COR-L47 (cell line): ENCODE data around the gene TOM1L2.

Source experiments
- DNase-seq: peaks from one replicate; lab custom pipeline; 2025; lab: John Stamatoyannopoulos, UW

Gene TOM1L2

DNA sequence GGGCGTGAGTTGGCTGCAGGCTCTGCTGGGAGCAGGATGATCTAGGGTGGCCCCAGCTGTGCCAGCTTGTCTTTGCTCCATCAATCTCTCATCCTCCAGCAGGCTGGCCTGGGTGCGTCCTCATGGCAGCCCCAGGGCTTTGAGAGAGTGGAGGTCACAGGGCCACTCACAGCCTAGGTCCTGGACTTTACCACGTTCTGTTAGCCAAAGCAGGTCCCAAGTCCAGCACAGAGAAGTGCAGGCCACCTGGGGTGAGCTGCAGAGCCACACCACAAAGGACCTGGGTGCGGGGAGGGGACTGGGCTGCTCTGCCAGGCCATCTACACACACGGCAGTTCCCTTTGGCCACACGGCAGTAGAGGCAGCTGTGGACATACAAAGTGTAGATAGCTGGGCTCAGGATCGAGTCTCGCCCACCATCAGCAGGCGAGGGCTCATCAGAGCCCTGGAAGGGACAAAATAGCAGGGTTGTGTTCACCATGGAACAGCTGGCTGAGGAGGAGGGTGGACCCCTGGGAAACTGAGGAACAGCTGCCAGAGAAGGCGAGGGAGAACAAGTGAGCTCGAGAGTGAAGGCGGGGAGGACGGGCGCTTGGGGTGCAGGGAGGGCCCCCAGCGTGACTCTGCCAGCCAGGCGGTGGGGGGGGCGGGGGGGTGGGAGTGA, 165.5 kb downstream of the TOM1L2 start:
- no peak for DNase-seq

DNA sequence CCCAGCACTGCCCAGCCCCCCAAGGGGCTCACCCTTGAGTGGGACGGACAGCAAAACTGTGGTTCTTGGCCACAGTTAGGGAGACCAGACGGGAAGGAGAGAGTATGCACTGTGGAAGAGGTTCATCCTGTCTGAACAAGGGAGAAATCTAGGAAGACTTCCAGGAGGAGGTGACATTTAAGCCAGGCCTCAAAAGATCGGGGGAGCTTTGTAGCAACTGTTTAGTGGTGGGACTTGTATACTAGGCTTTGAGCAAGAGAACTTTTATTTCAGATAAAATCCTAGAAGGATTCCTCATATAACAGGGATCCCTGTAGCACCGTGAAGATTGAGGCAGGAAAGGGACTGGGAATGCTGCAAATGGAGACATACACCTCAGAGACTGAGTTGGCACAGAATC, 166.2 kb downstream of the TOM1L2 start:
- DNase-seq: no peak

DNA sequence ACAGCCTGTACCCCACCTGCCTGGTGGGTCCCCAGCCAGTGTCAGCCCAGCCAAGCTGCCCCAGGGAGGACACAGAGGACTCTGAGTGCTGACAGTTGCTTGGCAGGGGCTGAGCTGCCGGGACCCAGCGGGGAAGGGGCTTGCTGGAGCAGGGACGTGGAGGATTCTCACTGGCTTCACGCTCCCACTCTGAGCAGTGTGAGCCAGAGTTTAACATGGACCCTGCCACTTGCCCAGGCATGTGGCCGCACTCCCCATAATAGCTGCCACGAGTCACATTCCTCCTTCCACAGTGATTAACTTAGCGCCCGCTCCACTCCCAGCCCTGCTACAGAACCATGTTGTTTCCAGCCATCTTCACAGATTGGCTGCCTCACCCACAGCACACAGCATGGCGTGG, 166.6 kb downstream of the TOM1L2 start:
- no peak for DNase-seq

DNA sequence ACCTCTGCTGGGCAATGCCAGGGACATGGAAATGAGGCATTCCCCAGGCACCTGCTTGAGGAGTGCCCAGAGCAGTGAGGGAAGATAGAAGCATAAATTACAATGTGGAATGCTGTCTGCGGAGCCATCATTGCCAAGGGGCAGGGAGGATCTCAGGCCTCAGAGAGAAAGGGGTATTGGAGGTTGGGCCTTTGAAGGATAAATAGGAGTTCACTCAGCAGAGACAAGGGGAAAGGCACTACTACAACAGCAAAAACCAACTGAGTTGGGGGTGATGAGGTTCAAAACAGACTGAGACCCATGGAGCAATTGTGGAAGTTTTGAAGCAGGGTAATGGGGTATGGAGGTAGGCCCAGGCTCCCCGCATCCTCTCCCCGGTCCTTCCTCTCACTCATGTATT, 168.2 kb downstream of the TOM1L2 start:
- no peak for DNase-seq

DNA sequence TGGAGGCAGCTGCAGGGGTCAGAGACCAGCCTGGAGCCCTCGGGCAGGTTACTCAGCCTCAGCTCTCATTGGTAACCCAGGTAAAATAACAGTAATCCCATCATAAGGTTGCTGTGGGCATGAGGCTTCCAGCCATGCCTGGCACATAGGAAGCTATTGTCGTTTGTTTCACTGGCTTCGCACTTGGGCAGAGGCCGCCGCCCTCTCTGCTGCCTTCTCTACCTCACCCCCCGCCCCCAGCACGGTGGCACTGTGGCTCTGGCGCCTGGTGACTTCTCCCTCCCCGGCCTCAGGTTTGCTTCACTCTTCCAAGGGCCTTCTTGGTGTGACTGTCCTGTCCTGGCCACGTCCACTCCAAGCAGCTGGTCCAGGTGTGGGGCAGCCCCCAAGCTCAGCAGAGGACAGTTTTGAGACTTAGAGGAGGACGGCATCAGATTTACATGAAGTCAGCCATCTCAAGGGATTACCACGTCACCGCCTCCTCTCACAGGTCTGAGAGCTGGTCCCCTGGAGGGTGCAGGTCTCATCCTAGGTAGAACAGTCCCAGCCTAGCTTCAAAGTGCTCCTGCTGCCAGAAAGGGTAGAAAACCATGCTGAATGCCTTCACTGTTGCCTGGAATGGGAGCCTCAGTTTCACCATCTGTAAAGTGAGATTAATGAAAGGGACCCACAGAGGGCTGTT, 170.3 kb downstream of the TOM1L2 start:
- DNase-seq: no peak

DNA sequence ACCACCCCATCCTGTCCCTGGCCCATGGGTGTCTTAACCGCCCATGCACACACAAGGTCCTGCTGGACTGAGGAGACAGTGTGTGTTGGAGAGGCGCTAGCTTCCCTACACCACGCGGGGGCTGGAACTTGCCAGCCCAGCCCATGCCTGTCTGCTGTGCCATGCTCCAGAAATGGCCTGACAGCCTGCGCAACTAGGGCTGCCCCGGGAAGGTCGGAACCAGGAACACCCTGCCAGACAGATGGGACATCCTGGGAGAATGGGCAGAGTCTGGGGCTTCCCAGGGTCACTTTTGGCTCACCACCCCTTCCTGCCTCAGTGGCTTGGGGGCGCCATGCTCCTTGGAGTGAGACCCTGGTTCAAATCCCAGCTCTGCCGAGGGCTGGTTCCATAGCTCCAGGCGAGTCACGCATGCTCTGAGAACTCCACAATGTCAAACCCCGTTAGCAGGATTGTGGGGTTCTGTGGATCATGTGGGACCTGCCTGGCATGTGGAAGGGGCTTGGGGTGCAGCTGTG, 171.6 kb downstream of the TOM1L2 start:
- no peak for DNase-seq

DNA sequence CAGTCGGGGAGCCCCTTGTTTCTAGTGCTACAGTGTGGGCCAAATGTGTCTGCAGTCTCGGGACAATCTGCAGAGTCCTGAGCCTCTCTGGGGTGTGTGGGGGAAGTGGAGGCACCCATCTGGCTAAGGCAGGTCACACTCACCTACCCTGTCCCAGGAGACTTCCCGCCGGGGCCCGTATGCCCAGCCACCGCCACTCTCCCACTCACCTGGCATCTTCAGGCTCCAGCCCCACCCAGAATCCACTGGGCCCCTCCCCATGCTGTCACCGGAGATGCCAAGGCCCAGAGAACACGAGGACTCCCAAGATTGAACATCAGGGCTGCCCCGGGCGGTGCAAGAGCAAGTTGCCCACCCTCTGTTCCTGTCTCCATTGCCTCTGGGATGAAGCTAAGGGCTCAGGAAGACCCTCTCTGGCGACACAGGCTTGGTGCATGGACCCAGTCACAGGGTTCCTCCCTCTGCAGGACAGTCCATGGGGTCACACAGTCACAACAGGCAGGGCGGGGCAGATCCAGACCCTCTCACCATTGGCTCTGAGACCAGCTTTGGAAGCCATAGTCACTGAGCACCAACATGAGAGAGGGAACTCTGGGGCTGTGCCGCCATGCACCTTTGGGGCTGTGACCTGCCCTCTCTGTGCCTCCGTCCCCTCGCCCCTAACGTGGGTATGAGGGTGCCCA, 173.5 kb downstream of the TOM1L2 start:
- DNase-seq: no peak

DNA sequence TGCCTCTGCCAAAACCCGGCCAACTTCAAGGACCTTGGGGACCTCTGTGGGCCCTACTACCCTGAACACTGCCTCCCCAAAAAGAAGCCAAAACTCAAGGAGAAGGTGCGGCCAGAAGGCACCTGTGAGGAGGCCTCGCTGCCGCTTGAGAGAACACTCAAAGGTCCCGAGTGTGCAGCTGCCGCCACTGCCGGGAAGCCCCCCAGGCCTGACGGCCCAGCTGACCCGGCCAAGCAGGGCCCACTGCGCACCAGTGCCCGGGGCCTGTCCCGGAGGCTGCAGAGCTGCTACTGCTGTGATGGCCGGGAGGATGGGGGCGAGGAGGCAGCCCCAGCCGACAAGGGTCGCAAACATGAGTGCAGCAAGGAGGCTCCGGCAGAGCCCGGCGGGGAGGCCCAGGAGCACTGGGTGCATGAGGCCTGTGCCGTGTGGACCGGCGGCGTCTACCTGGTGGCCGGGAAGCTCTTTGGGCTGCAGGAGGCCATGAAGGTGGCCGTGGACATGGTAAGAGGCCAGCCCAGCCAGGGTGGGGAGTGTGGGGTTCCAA, 174.1 kb downstream of the TOM1L2 start:
- DNase-seq: no peak

DNA sequence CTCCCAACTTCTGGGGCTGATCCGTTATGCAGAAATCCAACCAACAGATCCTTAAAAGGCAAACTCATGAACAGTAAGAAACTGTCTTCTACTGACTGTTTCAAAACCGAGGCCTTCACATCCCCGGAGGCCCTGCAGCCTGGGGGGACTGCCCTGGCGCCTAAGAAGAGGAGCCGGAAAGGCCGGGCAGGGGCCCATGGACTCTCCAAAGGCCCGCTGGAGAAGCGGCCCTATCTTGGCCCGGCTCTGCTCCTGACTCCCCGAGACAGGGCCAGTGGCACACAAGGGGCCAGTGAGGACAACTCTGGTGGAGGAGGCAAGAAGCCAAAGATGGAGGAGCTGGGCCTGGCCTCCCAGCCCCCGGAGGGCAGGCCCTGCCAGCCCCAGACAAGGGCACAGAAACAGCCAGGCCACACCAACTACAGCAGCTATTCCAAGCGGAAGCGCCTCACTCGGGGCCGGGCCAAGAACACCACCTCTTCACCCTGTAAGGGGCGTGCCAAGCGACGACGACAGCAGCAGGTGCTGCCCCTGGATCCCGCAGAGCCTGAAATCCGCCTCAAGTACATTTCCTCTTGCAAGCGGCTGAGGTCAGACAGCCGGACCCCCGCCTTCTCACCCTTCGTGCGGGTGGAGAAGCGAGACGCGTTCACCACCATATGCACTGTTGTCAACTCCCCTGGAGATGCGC, 174.9 kb downstream of the TOM1L2 start:
- DNase-seq: no peak

DNA sequence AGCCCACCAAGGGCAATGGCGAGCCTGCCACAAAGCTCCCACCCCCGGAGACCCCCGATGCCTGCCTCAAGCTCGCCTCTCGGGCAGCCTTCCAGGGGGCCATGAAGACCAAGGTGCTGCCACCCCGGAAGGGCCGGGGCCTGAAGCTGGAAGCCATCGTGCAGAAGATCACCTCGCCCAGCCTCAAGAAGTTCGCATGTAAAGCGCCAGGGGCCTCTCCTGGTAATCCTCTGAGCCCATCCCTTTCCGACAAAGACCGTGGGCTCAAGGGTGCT, 175.5 kb downstream of the TOM1L2 start:
- DNase-seq: no peak

DNA sequence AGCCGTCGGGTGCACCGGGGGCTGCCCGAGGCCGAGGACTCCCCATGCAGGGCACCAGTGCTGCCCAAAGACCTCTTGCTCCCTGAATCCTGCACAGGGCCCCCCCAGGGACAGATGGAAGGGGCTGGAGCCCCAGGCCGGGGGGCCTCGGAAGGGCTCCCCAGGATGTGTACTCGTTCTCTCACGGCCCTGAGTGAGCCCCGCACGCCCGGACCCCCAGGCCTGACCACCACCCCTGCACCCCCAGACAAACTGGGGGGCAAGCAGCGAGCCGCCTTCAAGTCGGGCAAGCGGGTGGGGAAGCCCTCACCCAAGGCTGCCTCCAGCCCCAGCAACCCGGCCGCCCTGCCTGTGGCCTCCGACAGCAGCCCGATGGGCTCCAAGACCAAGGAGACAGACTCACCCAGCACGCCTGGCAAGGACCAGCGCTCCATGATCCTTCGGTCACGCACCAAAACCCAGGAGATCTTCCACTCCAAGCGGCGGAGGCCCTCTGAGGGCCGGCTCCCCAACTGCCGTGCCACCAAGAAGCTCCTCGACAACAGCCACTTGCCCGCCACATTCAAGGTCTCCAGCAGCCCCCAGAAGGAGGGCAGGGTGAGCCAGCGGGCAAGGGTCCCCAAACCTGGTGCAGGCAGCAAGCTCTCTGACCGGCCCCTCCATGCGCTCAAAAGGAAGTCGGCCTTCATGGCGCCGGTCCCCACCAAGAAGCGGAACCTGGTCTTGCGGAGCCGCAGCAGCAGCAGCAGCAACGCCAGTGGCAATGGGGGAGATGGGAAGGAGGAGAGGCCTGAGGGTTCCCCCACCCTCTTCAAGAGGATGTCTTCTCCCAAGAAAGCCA, 176.0 kb downstream of the TOM1L2 start:
- DNase-seq: no peak

DNA sequence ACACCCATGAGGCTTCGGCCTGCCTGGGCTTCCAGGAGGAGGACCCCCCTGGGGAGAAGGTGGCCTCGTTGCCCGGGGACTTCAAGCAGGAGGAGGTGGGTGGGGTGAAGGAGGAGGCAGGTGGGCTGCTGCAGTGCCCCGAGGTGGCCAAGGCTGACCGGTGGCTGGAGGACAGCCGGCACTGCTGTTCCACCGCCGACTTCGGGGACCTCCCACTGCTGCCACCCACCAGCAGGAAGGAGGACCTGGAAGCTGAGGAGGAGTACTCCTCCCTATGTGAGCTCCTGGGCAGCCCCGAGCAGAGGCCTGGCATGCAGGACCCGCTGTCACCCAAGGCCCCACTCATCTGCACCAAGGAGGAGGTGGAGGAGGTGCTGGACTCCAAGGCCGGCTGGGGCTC, 176.9 kb downstream of the TOM1L2 start:
- no peak for DNase-seq

DNA sequence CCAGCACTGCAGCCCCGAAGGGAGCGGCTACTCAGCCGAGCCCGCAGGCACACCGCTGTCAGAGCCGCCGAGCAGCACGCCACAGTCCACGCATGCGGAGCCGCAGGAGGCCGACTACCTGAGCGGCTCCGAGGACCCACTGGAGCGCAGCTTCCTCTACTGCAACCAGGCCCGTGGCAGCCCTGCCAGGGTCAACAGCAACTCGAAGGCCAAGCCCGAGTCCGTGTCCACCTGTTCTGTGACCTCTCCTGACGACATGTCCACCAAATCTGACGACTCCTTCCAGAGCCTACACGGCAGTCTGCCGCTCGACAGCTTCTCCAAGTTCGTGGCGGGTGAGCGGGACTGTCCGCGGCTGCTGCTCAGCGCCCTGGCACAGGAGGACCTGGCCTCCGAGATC, 177.8 kb downstream of the TOM1L2 start:
- no peak for DNase-seq
